Effector CD8-positive, alpha-beta T cell (primary cell): ENCODE results near the gene IFRD2.
"Not testable (repeated sequence)": the region's sequence is repeated elsewhere in the genome, so short reads cannot be mapped to it uniquely, and the experiment has no call there.

Source experiments
- DNase-seq: peaks from one replicate; lab custom pipeline; 2025; lab: John Stamatoyannopoulos, UW

The IFRD2 gene

GRCh38 chr3:50268276-50268675 lies 24.0 kb downstream of the IFRD2 start:
- DNase-seq: no peak

GRCh38 chr3:50267280-50267913 lies 24.8 kb downstream of the IFRD2 start:
- DNase-seq: no peak

- DNase-seq: no peak
Measured at GRCh38 chr3:50266836-50267235, 25.4 kb downstream of the IFRD2 start.

- DNase-seq: no peak
Measured at GRCh38 chr3:50266017-50266416, 26.2 kb downstream of the IFRD2 start.

GRCh38 chr3:50265571-50265970 lies 26.7 kb downstream of the IFRD2 start:
- DNase-seq: no peak

- no peak for DNase-seq
Measured at GRCh38 chr3:50264964-50265485, 27.2 kb downstream of the IFRD2 start.

GRCh38 chr3:50264383-50264963 lies 27.8 kb downstream of the IFRD2 start:
- DNase-seq: no peak

GRCh38 chr3:50263478-50264382 lies 28.5 kb downstream of the IFRD2 start:
- DNase-seq: no peak

- DNase-seq: no peak
Measured at GRCh38 chr3:50262778-50263177, 29.5 kb downstream of the IFRD2 start.

GRCh38 chr3:50262200-50262599 lies 30.0 kb downstream of the IFRD2 start:
- DNase-seq: not testable (repeated sequence)

- no peak for DNase-seq
Measured at GRCh38 chr3:50261505-50261904, 30.7 kb downstream of the IFRD2 start.

GRCh38 chr3:50260942-50261441 lies 31.2 kb downstream of the IFRD2 start:
- no peak for DNase-seq

- DNase-seq: peak; percentile 78
Measured at GRCh38 chr3:50260027-50260941, 31.9 kb downstream of the IFRD2 start.

GRCh38 chr3:50259432-50260026 lies 32.7 kb downstream of the IFRD2 start:
- DNase-seq: no peak

GRCh38 chr3:50258979-50259378 lies 33.2 kb downstream of the IFRD2 start:
- no peak for DNase-seq

GRCh38 chr3:50258029-50258680 lies 34.1 kb downstream of the IFRD2 start:
- DNase-seq: no peak

GRCh38 chr3:50256978-50257890 lies 35.0 kb downstream of the IFRD2 start:
- DNase-seq: no peak

GRCh38 chr3:50255251-50255615 lies 37.0 kb downstream of the IFRD2 start:
- DNase-seq: no peak

- no peak for DNase-seq
Measured at GRCh38 chr3:50254577-50255250, 37.5 kb downstream of the IFRD2 start.
